ENCODE results near the gene ADRA2C. TPM values are rescaled to one million over a fixed set of nuclear protein-coding genes. Genes with fewer than 3 reads are reported as not detected.

The ADRA2C gene
- total RNA-seq, 2 experiments from 2014 or later, result not detected

DNA sequence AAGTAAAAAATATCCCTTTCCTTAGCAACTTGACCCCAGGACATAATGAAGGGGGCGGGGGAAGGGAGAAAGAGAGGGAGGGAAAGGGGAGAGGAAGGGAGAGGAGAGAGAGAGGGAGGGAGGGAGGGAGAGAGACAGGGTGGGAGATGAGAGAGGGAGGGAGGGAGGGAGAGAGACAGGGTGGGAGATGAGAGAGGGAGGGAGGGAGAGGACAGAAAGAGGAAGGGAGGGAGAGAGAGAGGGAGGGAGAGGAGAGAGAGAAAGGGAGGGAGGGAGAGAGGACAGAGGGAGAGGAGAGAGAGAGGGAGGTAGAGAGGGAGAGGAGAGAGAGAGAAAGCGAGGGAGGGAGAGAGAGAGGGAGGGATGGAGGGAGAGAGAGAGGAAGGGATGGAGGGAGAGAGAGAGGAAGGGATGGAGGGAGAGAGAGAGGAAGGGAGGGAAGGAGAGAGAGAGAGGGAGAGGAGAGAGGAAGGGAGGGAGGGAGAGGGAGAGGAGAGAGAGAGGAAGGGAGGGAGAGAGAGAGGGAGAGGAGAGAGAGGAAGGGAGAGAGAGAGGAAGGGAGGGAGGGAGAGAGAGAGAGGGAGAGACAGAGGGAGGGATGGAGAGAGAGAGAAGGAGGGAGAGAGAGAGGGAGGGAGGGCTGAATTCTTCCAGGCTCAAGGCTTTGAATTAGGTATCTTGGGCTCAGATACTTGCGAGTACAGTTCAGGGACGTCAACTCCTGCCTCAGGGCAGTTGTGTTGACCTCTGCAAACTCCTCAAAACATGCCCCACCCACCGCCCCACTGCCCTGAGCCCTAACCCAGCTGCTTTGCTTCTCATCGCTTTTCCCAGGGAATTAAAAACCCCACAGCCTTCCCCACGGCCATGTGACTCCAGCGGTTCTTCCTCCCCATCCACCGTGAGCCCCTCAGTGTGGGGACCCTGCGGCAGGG, 40.0 kb upstream of the ADRA2C start:
- no peak overlapping the region for H3K4me3 Mint-ChIP-seq
- H3K9me3 Mint-ChIP-seq, result no peaks in the 10 kb centered on the region
- peaks cover 3% of the 10 kb centered on the region for H3K4me1 Mint-ChIP-seq
- H3K36me3 Mint-ChIP-seq (ENCODE audit: low read depth), result no peaks in the 10 kb centered on the region
- POLR2A ChIA-PET, result no interaction called here
- DNase-seq, result no peak
- H3K27me3 Mint-ChIP-seq, result peaks cover 9% of the 10 kb centered on the region
- H3K27ac Mint-ChIP-seq, result no peak overlapping the region
- CTCF ChIA-PET, result no interaction called here

DNA sequence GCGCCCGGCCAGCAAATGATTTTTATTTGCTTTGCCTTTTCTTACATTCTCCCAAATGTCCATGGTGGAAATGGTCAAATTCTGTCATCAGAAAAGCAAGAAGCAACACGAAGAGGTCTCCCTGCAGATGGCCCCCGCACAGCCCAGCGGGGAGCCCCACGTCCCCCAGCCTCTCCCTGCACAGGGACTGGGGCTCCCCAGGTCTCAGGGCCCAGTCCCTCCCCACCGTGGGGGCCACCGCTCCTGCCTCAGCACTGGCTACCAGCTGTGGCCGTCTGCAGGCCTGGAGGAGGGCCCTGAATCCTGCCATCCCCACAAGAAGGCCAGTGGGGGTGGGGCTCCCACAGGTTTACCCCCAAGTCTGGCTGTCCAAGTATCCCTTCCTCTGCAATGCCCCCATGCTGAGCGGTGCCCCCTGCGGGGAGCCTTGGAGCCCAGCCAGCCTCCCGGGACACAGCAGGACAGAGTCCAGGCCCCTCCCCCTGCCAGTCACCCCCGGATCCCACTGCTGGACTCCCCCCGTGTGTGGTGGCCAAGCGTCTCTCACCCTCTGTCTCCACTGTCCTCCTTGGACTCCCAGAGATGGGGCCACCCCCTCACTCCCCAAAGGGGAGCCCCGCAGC, 38.2 kb upstream of the ADRA2C start:
- H3K4me1 Mint-ChIP-seq, result peaks cover 3% of the 10 kb centered on the region
- H3K27me3 Mint-ChIP-seq, result peaks cover 9% of the 10 kb centered on the region
- ChIA-PET CTCF (no interaction called here), POLR2A (no interaction called here)
- H3K27ac Mint-ChIP-seq, result no peak overlapping the region
- H3K9me3 Mint-ChIP-seq, result no peaks in the 10 kb centered on the region
- DNase-seq, result no peak
- no peaks in the 10 kb centered on the region for H3K36me3 Mint-ChIP-seq (ENCODE audit: low read depth)
- H3K4me3 Mint-ChIP-seq, result no peak overlapping the region

DNA sequence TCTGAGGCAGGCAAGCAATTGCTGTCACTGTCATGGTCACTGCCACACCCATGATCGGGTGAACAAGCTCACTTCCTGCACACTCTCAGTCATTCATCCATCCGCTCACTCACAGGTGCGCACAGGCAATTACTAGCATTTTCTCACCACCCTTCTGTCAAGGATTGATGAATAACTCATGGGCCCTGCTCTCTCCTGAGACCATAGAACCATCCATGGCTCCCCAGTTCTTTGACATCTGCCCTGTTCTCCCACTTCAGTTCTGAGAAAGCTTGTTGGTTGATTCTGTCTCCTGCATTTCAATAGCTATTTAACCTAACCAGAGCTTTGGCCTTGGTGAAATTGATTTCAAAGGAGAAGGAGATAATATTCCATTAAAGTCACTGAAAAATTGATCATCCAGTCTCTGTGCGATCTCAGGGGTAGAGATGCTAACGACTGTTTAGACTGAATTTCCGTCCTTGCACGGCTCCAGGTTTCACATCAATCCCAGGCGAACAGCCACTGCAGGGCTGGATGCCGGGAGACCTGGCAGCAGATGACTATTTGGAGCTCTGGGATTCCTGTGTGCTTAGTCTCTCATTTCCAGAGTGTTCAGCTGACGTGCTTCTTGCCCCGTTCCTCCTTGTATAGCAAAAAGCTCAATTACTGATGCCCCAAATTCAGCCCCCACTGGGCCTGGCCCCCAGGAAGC, 36.9 kb upstream of the ADRA2C start:
- Mint-ChIP-seq H3K4me3 (no peak overlapping the region), H3K4me1 (peaks cover 3% of the 10 kb centered on the region), H3K27ac (no peak overlapping the region), H3K36me3 (ENCODE audit: low read depth) (no peaks in the 10 kb centered on the region), H3K9me3 (no peaks in the 10 kb centered on the region), H3K27me3 (peaks cover 5% of the 10 kb centered on the region)
- DNase-seq, result no peak
- ChIA-PET POLR2A (no interaction called here), CTCF (no interaction called here)

DNA sequence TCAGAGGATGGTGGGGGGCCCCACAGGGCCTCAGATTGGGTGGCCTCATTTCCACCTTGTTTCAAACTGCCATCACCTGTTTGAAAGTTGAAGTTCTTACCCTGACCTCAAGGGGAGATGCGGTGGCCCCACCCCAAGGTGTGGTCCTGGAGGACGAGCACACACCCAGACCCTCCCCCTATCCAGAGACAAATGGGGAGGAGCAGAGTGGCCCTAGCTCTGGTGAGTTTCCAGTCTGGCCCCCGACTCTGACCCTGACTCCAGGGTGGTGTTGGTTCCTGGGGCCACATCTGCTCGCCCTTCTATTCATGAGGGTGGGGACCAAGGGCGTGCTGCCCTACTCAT, 36.3 kb upstream of the ADRA2C start:
- ChIA-PET POLR2A (no interaction called here), CTCF (no interaction called here)
- DNase-seq, result no peak
- no peaks in the 10 kb centered on the region for H3K9me3 Mint-ChIP-seq
- no peak overlapping the region for H3K4me3 Mint-ChIP-seq
- no peak overlapping the region for H3K27ac Mint-ChIP-seq
- H3K4me1 Mint-ChIP-seq, result no peaks in the 10 kb centered on the region
- no peaks in the 10 kb centered on the region for H3K27me3 Mint-ChIP-seq
- H3K36me3 Mint-ChIP-seq (ENCODE audit: low read depth), result no peaks in the 10 kb centered on the region

DNA sequence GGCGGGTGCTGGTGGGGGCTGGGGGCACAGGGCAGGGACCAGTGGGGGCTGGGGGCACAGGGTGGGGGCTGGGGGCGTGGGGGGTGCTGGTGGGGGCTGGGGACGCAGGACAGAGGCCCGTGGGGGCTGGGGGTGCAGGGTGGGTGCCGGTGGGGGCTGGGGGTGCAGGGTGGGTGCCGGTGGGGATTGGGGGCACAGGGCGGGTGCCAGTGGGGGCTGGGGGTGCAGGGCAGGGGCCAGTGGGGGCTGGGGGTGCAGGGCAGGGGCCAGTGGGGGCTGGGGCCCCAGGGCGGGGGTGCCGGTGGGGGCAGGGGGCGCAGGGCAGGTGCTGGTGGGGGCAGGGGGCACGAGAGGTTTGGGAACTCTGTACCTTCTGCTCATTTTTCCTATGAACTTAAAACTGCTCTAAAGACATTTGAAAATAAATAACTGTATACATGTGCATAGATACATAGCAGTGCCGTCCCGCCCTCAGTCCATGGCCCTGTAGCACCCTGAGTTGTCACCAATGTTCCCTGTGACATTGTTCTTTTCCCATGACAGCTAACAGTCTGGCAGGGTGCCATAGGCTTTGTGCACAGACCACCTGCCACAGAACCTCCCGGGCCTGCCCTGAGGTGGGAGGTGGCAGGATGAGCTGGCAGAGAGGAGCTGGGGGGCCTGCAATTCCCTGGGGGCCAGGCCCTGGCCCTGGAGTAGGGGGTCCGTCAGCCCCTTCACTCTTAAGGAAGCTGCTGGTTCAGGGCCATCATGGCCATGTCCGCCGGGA, 35.6 kb upstream of the ADRA2C start:
- H3K4me3 Mint-ChIP-seq, result no peak overlapping the region
- no peak for DNase-seq
- no peaks in the 10 kb centered on the region for H3K27me3 Mint-ChIP-seq
- no peaks in the 10 kb centered on the region for H3K36me3 Mint-ChIP-seq (ENCODE audit: low read depth)
- ChIA-PET CTCF (no interaction called here), POLR2A (no interaction called here)
- no peaks in the 10 kb centered on the region for H3K9me3 Mint-ChIP-seq
- H3K27ac Mint-ChIP-seq, result no peak overlapping the region
- H3K4me1 Mint-ChIP-seq, result no peaks in the 10 kb centered on the region

DNA sequence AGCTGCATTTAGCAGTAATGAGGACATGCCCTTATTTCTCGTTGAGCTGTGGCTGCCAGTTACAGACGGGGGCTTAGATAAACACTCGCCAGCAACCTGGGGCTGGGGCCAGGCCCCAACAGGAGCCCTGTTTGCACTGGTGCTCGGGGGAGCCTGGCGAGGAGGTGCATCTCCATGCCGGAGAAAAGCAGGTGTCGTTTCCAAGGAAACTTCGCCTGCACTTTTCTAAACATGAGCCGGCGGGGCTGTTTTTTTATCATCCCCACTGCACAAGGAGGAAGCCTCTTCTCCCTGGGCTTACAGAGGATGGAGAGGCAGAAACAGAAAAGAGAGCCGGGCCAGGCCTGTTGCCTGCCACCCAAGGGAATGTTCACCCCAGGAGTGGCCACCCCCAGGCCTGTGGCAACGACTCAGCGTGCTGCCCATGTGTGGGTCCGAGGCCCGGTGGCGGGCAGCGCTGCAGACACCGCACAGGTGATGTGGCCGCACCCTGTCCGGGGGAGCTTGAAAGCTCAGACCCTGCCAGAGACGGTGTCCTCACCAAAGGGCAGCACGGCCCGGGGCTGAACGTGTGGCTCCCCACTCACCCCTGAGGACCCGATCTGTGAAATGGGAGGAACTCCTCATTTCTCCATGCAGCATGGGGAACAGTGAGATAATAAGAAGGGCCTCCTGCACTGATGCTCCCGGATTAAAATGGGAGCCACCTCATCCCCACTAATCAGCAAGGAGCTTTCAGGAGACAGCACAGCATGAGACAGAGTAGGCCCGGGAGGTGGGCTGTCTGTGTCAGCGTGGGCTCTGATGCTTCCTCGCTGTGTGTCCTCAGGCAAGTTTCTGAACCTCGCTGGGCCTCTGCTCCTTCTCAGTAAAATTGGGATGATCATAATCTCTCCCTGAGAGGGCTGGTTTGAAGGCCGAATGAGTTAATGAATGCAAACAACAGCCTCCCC, 33.8 kb upstream of the ADRA2C start:
- Mint-ChIP-seq H3K27me3 (no peaks in the 10 kb centered on the region), H3K4me1 (no peaks in the 10 kb centered on the region), H3K9me3 (no peaks in the 10 kb centered on the region), H3K27ac (no peak overlapping the region), H3K36me3 (ENCODE audit: low read depth) (no peaks in the 10 kb centered on the region), H3K4me3 (no peak overlapping the region)
- ChIA-PET CTCF (no interaction called here), POLR2A (no interaction called here)
- no peak for DNase-seq

DNA sequence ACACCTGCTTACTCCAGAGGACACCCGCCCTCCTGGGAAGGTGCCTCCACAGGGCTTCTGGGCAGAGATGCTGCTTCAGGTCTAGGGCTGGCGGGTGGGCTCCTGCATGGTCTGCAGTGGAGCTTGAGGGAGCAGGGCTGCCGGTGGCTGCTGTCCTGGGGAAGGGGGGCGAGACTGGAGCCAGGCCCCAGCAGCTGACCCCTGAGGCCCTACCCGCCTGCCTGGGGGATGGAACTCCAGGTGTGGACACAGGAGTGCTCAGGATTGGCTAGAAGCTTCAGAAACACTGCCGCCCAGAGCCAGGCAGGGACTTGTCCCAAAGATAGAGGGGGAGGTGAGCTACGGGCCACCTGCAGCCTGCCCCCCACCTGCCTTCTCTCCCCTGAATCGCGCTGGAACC, 33.0 kb upstream of the ADRA2C start:
- H3K4me1 Mint-ChIP-seq, result no peaks in the 10 kb centered on the region
- POLR2A ChIA-PET, result no interaction called here
- H3K36me3 Mint-ChIP-seq (ENCODE audit: low read depth), result no peaks in the 10 kb centered on the region
- H3K27me3 Mint-ChIP-seq, result no peaks in the 10 kb centered on the region
- H3K27ac Mint-ChIP-seq, result no peak overlapping the region
- no peak for DNase-seq
- CTCF ChIA-PET, result no interaction called here
- H3K9me3 Mint-ChIP-seq, result no peaks in the 10 kb centered on the region
- H3K4me3 Mint-ChIP-seq, result no peak overlapping the region

DNA sequence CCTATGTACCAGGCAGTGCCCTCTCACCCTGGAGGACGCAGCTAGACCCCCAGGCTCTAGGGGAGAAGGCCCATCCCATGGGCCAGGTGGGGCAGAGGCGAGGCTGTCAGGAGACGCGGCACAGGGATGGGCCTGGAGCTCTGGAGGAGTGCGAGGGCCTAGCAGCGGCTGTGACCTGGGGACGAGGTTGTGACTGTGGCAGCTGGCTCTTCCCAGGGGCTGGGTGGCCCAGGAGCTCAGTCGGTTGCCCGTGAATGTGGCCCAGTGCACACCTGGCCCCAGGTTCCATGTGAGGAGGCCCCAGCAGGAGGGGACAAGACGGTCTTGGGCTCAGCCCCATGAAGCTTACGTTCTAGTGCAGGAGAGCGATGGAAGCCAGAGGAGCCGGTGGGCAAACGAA, 31.0 kb upstream of the ADRA2C start:
- POLR2A ChIA-PET, result no interaction called here
- DNase-seq, result no peak
- Mint-ChIP-seq H3K4me3 (no peak overlapping the region), H3K4me1 (no peaks in the 10 kb centered on the region), H3K27me3 (no peaks in the 10 kb centered on the region), H3K36me3 (ENCODE audit: low read depth) (no peaks in the 10 kb centered on the region), H3K9me3 (no peaks in the 10 kb centered on the region), H3K27ac (no peak overlapping the region)
- CTCF ChIA-PET, result no interaction called here

DNA sequence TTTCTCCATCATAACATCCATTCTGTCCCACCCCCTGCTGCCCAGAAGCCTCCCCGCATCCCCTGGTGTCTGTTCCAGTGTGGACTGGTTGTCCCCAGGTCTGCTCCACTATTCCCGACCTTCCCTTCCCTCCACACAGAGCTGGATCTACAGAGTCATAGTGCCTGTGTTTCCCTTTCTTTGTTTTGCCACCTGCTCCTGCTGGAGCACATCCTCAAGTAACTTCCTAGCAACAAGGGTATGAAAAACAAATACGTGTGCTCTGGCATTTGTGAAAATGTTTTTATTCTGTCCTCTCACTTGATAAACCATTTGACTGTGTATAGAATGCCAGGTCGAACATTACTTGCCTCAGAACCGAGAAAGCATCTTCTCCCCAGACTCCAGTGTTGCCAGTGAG, 29.9 kb upstream of the ADRA2C start:
- ChIA-PET CTCF (no interaction called here), POLR2A (no interaction called here)
- H3K27ac Mint-ChIP-seq, result no peak overlapping the region
- H3K27me3 Mint-ChIP-seq, result no peaks in the 10 kb centered on the region
- no peaks in the 10 kb centered on the region for H3K36me3 Mint-ChIP-seq (ENCODE audit: low read depth)
- H3K4me1 Mint-ChIP-seq, result no peaks in the 10 kb centered on the region
- H3K9me3 Mint-ChIP-seq, result no peaks in the 10 kb centered on the region
- DNase-seq, result no peak
- no peak overlapping the region for H3K4me3 Mint-ChIP-seq

DNA sequence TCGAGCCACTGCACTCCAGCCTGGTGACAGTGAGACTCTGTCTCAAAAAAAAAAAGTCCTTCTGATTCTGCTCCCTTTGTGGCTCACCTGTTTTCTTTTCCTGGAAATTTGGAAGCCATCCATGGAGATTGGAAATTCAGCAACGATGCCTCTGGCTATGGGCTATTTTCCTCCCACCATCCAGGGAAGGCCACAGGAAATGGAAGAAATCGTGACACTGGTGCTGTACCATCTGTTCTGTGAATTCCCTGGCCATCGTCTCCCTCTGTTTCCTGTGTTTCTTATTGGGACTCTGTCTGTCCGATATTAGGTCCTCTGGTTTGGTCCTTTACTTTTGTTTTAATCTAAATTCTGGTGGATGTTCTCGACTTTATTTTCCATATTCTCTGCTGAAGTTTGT, 29.4 kb upstream of the ADRA2C start:
- no peaks in the 10 kb centered on the region for H3K36me3 Mint-ChIP-seq (ENCODE audit: low read depth)
- no peak overlapping the region for H3K27ac Mint-ChIP-seq
- no peak overlapping the region for H3K4me3 Mint-ChIP-seq
- H3K4me1 Mint-ChIP-seq, result no peaks in the 10 kb centered on the region
- POLR2A ChIA-PET, result no interaction called here
- no peaks in the 10 kb centered on the region for H3K27me3 Mint-ChIP-seq
- no peak for DNase-seq
- CTCF ChIA-PET, result no interaction called here
- no peaks in the 10 kb centered on the region for H3K9me3 Mint-ChIP-seq

DNA sequence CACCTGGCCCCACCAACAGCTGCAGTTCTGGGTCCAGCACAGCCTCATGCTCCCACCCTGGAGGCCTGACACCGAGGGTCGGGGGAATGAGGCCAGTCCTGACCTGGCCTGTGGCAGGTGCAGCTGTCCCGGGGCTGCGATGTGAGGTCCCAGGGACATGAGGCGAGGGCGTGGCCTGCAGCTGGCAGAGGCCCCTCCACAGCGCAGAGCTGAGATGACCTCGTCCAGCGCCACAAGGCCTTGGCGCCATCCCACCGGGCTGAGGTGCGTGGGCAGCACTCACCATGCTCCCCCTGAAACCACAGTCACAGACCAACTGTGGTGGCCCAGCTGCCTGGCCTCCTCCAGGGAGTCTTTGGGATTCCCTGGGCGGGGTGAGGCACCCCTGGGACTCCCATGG, 26.6 kb upstream of the ADRA2C start:
- POLR2A ChIA-PET, result no interaction called here
- no peaks in the 10 kb centered on the region for H3K9me3 Mint-ChIP-seq
- no peaks in the 10 kb centered on the region for H3K4me1 Mint-ChIP-seq
- DNase-seq, result no peak
- no peaks in the 10 kb centered on the region for H3K36me3 Mint-ChIP-seq (ENCODE audit: low read depth)
- H3K27me3 Mint-ChIP-seq, result peaks cover 1% of the 10 kb centered on the region
- no peak overlapping the region for H3K27ac Mint-ChIP-seq
- no peak overlapping the region for H3K4me3 Mint-ChIP-seq
- CTCF ChIA-PET, result no interaction called here

DNA sequence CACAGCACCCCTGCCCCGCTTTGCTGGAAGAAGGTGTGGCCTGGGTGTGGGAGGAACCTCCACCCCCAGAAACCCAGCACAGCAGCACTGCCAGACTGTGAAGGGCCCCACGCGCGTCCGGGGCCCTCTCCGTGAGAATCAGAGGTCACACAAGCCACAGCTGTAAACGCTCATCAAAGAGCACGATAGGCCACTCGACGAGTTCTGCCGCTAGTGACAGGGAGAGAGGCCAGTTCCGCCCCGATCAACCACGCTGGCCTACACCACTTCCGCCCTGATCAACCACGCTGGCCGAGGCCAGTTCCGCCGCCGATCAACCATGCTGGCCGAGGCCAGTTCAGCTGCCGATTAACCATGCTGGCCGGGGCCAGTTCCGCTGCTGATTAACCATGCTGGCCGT, 25.9 kb upstream of the ADRA2C start:
- DNase-seq, result no peak
- Mint-ChIP-seq H3K36me3 (ENCODE audit: low read depth) (no peaks in the 10 kb centered on the region), H3K4me1 (no peaks in the 10 kb centered on the region), H3K4me3 (no peak overlapping the region), H3K27ac (no peak overlapping the region), H3K27me3 (peaks cover 7% of the 10 kb centered on the region), H3K9me3 (no peaks in the 10 kb centered on the region)
- ChIA-PET POLR2A (no interaction called here), CTCF (no interaction called here)

Measured in activated CD4-positive, alpha-beta memory T cell treated with anti-CD3 and anti-CD28 coated beads, Interleukin-2, amount 10 ng/mL, durations not matched to agents 7 days and 5 days (primary cell).